Measurements from ENCODE around the gene FLACC1.

Gene FLACC1

GRCh38 chr2:201280191-201281040, 76.7 kb downstream of the FLACC1 start:
- H3K36me3 ChIP-seq (ENCODE audit: insufficient read depth, low read length): peaks cover 16% of the 10 kb centered on the region; the same call in 1 of the 2 replicates

GRCh38 chr2:201279079-201279478, 78.1 kb downstream of the FLACC1 start:
- TF ChIP-seq POLR2AphosphoS5 (IDR thresholded peaks at IDR 0.05; ENCODE audit: borderline replicate concordance, low read depth, low read length) (no peak), EZH2 (IDR thresholded peaks at IDR 0.05) (no peak), FOXP2 (optimal IDR thresholded peaks at IDR 0.05; ENCODE audit: control extremely low read depth, extremely low read length, insufficient read depth) (no peak)

More at GRCh38 chr2:201280191-201281040, 76.7 kb downstream of the FLACC1 start:
- no peak overlapping the region for H3K27ac ChIP-seq
- no peaks in the 10 kb centered on the region for H3K9me3 ChIP-seq (ENCODE audit: low read depth, low read length)
- no peak overlapping the region for H3K9ac ChIP-seq (ENCODE audit: insufficient read length)
- no peak overlapping the region for H3K4me3 ChIP-seq
- no peak for DNase-seq (ENCODE audit: low read depth, low spot score)
- TF ChIP-seq POLR2AphosphoS5 (IDR thresholded peaks at IDR 0.05; ENCODE audit: borderline replicate concordance, low read depth, low read length) (no peak), FOXP2 (optimal IDR thresholded peaks at IDR 0.05; ENCODE audit: control extremely low read depth, extremely low read length, insufficient read depth) (no peak), EZH2 (IDR thresholded peaks at IDR 0.05) (no peak)

GRCh38 chr2:201276511-201276910, 80.6 kb downstream of the FLACC1 start:
- TF ChIP-seq FOXP2 (optimal IDR thresholded peaks at IDR 0.05; ENCODE audit: control extremely low read depth, extremely low read length, insufficient read depth): no peak
- no peak for TF ChIP-seq POLR2AphosphoS5 (IDR thresholded peaks at IDR 0.05; ENCODE audit: borderline replicate concordance, low read depth, low read length)
- no peak for TF ChIP-seq EZH2 (IDR thresholded peaks at IDR 0.05)
- Histone ChIP-seq H3K36me3 (ENCODE audit: insufficient read depth, low read length) (peaks cover 18% of the 10 kb centered on the region; the same call in 1 of the 2 replicates), H3K4me3 (no peak overlapping the region)

More at GRCh38 chr2:201279079-201279478, 78.1 kb downstream of the FLACC1 start:
- Histone ChIP-seq H3K9me3 (ENCODE audit: low read depth, low read length) (no peaks in the 10 kb centered on the region), H3K36me3 (ENCODE audit: insufficient read depth, low read length) (peaks cover 18% of the 10 kb centered on the region; the same call in 1 of the 2 replicates), H3K9ac (ENCODE audit: insufficient read length) (no peak overlapping the region), H3K27ac (no peak overlapping the region), H3K4me3 (no peak overlapping the region)
- DNase-seq (ENCODE audit: low read depth, low spot score): no peak

GRCh38 chr2:201275990-201276389, 81.2 kb downstream of the FLACC1 start:
- H3K9ac ChIP-seq (ENCODE audit: insufficient read length): no peak overlapping the region
- no peak overlapping the region for H3K4me3 ChIP-seq
- peaks cover 18% of the 10 kb centered on the region; the same call in 1 of the 2 replicates for H3K36me3 ChIP-seq (ENCODE audit: insufficient read depth, low read length)
- no peak for TF ChIP-seq FOXP2 (optimal IDR thresholded peaks at IDR 0.05; ENCODE audit: control extremely low read depth, extremely low read length, insufficient read depth)
- H3K27ac ChIP-seq: no peak overlapping the region
- no peak for DNase-seq (ENCODE audit: low read depth, low spot score)
- H3K9me3 ChIP-seq (ENCODE audit: low read depth, low read length): no peaks in the 10 kb centered on the region

More at GRCh38 chr2:201276511-201276910, 80.6 kb downstream of the FLACC1 start:
- DNase-seq (ENCODE audit: low read depth, low spot score): no peak
- H3K9me3 ChIP-seq (ENCODE audit: low read depth, low read length): no peaks in the 10 kb centered on the region
- no peak overlapping the region for H3K9ac ChIP-seq (ENCODE audit: insufficient read length)
- H3K27ac ChIP-seq: no peak overlapping the region

GRCh38 chr2:201275069-201275468, 82.1 kb downstream of the FLACC1 start:
- Histone ChIP-seq H3K36me3 (ENCODE audit: insufficient read depth, low read length) (peaks cover 18% of the 10 kb centered on the region; the same call in 1 of the 2 replicates), H3K27ac (no peak overlapping the region), H3K9ac (ENCODE audit: insufficient read length) (no peak overlapping the region), H3K4me3 (no peak overlapping the region), H3K9me3 (ENCODE audit: low read depth, low read length) (no peaks in the 10 kb centered on the region)
- TF ChIP-seq FOXP2 (optimal IDR thresholded peaks at IDR 0.05; ENCODE audit: control extremely low read depth, extremely low read length, insufficient read depth) (no peak), POLR2AphosphoS5 (IDR thresholded peaks at IDR 0.05; ENCODE audit: borderline replicate concordance, low read depth, low read length) (no peak), EZH2 (IDR thresholded peaks at IDR 0.05) (no peak)
- DNase-seq (ENCODE audit: low read depth, low spot score): no peak

- Histone ChIP-seq H3K4me3 (no peak overlapping the region), H3K9ac (ENCODE audit: insufficient read length) (no peak overlapping the region), H3K9me3 (ENCODE audit: low read depth, low read length) (no peaks in the 10 kb centered on the region), H3K36me3 (ENCODE audit: insufficient read depth, low read length) (peaks cover 18% of the 10 kb centered on the region; the same call in 1 of the 2 replicates), H3K27ac (no peak overlapping the region; the same call in 1 of the 2 replicates)
- no peak for TF ChIP-seq FOXP2 (optimal IDR thresholded peaks at IDR 0.05; ENCODE audit: control extremely low read depth, extremely low read length, insufficient read depth)
- TF ChIP-seq POLR2AphosphoS5 (IDR thresholded peaks at IDR 0.05; ENCODE audit: borderline replicate concordance, low read depth, low read length): no peak
- no peak for TF ChIP-seq EZH2 (IDR thresholded peaks at IDR 0.05)
- DNase-seq (ENCODE audit: low read depth, low spot score): no peak
Observed at GRCh38 chr2:201273330-201273983, 83.7 kb downstream of the FLACC1 start.

- Histone ChIP-seq H3K4me3 (no peak overlapping the region), H3K27ac (no peak overlapping the region), H3K36me3 (ENCODE audit: insufficient read depth, low read length) (peaks cover 18% of the 10 kb centered on the region; the same call in 1 of the 2 replicates), H3K9me3 (ENCODE audit: low read depth, low read length) (no peaks in the 10 kb centered on the region), H3K9ac (ENCODE audit: insufficient read length) (no peak overlapping the region)
- DNase-seq (ENCODE audit: low read depth, low spot score): no peak
- TF ChIP-seq POLR2AphosphoS5 (IDR thresholded peaks at IDR 0.05; ENCODE audit: borderline replicate concordance, low read depth, low read length): no peak
- TF ChIP-seq EZH2 (IDR thresholded peaks at IDR 0.05): no peak
- TF ChIP-seq FOXP2 (optimal IDR thresholded peaks at IDR 0.05; ENCODE audit: control extremely low read depth, extremely low read length, insufficient read depth): no peak
Observed at GRCh38 chr2:201271917-201272316, 85.2 kb downstream of the FLACC1 start.

GRCh38 chr2:201270293-201271001, 86.7 kb downstream of the FLACC1 start:
- H3K9ac ChIP-seq (ENCODE audit: insufficient read length): no peak overlapping the region
- TF ChIP-seq FOXP2 (optimal IDR thresholded peaks at IDR 0.05; ENCODE audit: control extremely low read depth, extremely low read length, insufficient read depth): no peak
- TF ChIP-seq POLR2AphosphoS5 (IDR thresholded peaks at IDR 0.05; ENCODE audit: borderline replicate concordance, low read depth, low read length): no peak
- no peak for TF ChIP-seq EZH2 (IDR thresholded peaks at IDR 0.05)
- H3K27ac ChIP-seq: no peak overlapping the region
- no peak for DNase-seq (ENCODE audit: low read depth, low spot score)
- no peaks in the 10 kb centered on the region for H3K9me3 ChIP-seq (ENCODE audit: low read depth, low read length)
- H3K36me3 ChIP-seq (ENCODE audit: insufficient read depth, low read length): peaks cover 9% of the 10 kb centered on the region; the same call in 1 of the 2 replicates
- no peak overlapping the region for H3K4me3 ChIP-seq
